IPS-11a (cell line): ENCODE measurements around the gene CAMK2D.

ENCODE experiments used
- H3K4me3 ChIP-seq: one replicate; pipeline ENCODE4 v1.5.1; 2013; ENCODE audit warnings: low read depth, low read length, control low read depth

Gene CAMK2D

GRCh38 chr4:113495790-113496189 is 265.7 kb downstream of the CAMK2D start:
- H3K4me3 ChIP-seq, result no peak overlapping the region

DNA sequence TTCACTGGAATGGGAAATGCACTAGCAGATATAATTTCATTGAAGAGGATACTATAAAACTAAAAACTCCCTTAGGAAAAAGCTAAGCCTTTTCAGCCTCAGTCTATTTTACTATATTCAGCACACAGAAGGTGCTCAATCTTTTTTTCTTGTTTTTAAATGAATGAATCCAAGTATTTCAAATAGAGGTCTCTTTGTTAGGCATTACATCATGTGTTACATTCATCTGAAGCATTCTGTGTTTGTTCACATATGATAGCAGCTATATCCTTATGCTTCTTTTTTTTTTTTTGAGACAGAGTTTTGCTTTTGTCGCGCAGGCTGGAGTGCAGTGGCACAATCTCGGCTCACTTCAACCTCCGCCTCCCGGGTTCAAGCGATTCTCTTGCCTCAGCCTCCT is 278.4 kb downstream of the CAMK2D start:
- H3K4me3 ChIP-seq, result no peak overlapping the region

DNA sequence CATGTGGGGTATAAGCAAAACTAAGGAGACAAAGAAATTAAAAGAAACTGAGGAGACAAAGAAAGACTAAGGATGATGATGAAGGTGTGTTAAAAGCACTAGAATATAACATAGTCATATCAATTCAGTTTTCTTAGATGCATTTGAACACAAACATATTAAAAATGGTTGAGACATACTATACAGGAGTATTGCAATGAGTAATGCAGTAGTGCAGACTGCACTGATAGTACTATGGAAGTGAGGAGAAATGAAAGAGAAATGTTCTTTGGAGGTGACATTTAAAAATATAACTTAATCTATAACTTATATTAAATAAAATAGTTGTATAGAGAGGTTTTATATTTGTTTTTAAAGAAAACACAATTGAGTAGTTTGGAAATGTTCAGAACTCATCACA is 279.2 kb downstream of the CAMK2D start:
- H3K4me3 ChIP-seq, result no peak overlapping the region

- H3K4me3 ChIP-seq, result no peak overlapping the region
These were observed 279.7 kb downstream of the CAMK2D start for GRCh38 chr4:113481820-113482219.

GRCh38 chr4:113480109-113480508 is 281.4 kb downstream of the CAMK2D start:
- no peak overlapping the region for H3K4me3 ChIP-seq

GRCh38 chr4:113478032-113478431 is 283.5 kb downstream of the CAMK2D start:
- H3K4me3 ChIP-seq, result no peak overlapping the region

DNA sequence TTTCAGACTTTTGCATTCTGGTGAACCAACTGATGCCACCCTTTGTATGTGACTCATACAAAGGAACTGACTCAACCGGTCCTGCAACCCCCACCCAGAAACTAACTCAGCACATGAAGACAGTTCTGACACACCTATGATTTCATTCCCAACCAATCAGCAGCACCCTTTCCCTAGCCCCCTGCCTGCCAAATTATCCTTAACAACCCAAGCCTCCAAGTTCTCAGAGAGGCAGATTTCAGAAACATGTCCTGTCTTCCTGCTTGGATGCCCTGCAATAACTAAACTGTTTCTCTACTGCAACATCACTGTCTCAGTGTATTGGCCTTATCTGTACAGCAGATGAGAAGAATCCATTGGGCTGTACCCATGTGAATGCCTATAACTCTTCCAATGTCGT is 284.7 kb downstream of the CAMK2D start:
- no peak overlapping the region for H3K4me3 ChIP-seq

DNA sequence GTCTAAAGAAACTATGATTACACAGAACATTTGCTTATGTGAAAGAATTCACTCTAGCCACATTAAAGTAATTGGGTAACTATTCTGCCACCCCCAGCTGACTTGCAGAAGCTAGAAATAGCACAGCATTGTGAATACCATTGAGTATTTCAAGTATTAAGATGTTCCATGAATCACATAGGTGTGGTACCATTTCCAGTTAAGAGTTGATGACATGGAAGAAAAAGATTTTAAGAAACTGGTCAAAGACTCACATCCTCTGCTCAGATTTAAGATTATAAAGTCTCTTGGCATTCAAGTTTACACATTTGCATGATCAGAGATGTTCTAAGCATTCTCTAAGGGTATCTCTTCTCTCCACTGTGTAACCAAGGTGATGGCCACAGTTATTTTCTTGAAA is 287.5 kb downstream of the CAMK2D start:
- H3K4me3 ChIP-seq, result no peak overlapping the region

DNA sequence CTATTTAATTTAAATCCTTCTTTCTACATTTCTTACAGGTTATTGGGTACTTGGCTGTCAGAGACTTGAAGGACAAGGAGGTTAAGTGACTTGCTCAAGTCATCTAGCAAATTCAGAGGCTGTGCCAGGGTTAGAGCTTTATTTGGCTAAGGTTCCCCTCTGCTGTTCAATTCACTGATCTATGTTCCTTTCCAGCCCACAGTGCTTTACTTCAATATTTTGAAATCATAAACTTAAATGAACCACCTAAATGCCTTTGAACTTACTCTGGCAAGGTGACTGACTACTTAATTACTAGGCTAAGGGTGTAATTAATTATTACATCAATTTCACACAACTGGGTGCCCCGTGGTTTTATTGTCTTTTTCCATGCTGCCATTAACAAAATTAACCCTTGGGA is 288.7 kb downstream of the CAMK2D start:
- H3K4me3 ChIP-seq, result no peak overlapping the region

- no peak overlapping the region for H3K4me3 ChIP-seq
These were observed 290.2 kb downstream of the CAMK2D start for GRCh38 chr4:113471146-113471860.

DNA sequence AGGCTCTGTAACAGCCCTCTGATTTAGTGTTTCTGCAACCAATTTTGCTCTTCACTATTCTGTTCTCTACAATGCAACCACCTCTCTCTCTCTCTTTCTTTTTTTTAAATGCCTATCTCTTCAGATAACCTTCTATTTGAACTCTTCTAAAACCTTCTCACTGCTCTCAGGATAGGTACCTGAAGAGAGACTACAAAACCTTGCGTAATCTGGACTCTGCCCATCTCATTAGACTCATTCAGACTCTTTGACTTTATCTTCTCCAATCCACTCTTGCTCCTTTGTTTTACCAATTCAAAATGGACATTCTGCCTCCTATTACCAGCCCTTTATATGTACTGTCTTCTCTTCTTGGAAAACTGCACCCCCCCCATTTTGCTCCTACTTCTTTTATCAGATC is 291.6 kb downstream of the CAMK2D start:
- H3K4me3 ChIP-seq, result no peak overlapping the region

- no peak overlapping the region for H3K4me3 ChIP-seq
These were observed 292.5 kb downstream of the CAMK2D start for GRCh38 chr4:113469023-113469390.

DNA sequence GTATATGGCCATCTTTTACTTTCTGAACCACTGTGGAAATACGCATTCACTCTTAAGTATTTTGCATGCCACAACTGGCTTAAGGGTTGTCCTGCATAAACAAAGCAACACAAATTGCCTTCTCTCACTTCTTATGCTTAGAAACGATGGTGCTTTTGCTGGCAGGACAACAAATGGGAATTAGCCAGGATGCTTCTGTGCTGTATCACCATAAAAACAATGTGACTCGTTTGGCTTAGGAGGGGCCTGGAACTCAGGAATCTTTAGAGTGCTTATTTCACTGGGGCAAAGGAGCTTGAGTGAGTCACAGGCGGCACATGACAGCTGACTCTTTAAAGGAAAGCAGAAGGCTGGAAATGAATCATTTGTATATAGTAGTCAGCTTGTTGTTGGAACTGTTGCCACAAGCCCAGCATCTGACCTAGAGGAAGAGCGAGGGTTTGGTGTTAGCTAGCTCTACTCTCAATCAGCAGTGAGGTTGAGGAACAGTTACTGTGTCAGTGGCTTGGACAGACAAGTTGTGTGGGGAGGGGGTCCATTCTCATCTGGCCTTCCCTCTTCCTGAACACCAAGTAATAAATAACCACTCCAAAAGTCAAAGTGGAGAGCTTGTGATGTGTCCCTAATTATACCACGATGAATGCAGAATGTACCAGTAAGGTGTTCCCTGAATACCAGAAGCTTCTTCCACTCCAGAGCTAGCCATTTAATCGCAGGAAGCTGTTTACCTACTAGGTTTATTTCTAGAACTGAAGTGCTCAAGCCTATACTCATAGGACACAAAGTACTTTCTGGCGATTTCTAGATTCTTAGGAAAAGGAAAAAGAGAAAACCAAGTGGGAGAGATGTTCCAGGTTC is 293.1 kb downstream of the CAMK2D start:
- H3K4me3 ChIP-seq, result no peak overlapping the region

DNA sequence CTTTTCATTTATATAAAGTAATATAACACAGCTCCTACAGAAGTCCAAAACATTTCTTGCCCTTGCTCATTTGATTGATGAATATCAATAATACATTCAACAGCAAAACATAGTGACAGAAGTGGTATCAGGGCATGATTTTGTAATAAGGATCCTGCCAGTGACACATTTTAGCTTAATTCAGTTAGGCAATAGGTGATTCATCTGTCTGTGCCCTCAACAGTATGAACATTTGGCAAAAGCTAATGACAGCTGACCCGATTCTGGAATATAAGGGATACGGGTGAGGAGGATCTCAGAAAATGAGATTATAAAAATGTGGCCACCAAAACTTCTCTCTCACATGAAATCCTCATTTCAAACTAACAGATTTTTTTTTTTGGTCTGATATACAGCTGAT is 294.0 kb downstream of the CAMK2D start:
- no peak overlapping the region for H3K4me3 ChIP-seq

GRCh38 chr4:113462286-113462685 is 299.3 kb downstream of the CAMK2D start:
- no peak overlapping the region for H3K4me3 ChIP-seq

DNA sequence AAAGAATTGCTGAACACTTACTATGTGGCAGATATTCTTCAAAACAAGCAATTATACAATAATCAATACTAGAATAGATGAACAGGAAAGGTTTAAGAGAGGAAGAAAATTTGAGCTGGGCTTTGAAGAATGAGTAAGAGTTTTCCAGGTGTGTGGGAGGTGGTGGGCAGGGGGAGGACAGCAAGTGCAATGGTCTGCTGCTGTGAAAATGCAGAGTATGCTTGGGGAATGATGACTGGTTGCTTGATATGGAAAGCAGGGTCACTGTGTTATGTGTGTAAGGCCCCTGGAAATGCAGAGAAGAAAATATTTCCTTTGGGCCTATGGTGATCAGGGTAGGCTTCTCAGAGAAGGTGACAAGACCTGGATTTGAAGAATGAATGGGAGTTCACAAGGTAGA is 300.3 kb downstream of the CAMK2D start:
- no peak overlapping the region for H3K4me3 ChIP-seq

GRCh38 chr4:113457886-113458285 is 303.7 kb downstream of the CAMK2D start:
- H3K4me3 ChIP-seq, result no peak overlapping the region

DNA sequence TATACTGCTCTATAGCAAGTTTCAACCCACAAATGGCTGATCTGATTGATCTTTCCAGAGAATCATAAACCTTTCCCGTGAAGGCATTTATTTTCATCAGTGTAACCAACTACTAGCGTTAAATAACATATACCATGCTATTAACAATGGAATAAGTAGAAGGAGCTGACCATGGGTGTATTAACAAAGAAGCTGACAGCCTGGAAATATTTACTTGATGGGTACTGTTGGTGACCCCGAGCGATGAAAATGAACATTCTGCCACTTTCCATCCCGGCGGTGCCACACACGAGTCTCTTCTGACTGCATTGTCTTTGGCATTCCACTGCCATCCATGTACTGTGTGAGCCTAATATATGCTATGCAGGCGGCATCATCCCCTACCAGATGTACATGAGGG is 304.4 kb downstream of the CAMK2D start:
- H3K4me3 ChIP-seq, result no peak overlapping the region

GRCh38 chr4:113455061-113455460 is 306.5 kb downstream of the CAMK2D start:
- no peak overlapping the region for H3K4me3 ChIP-seq

- no peak overlapping the region for H3K4me3 ChIP-seq
These were observed 308.5 kb downstream of the CAMK2D start for GRCh38 chr4:113452868-113453620.

GRCh38 chr4:113452152-113452551 is 309.4 kb downstream of the CAMK2D start:
- no peak overlapping the region for H3K4me3 ChIP-seq
